ENCODE measurements around the gene KCNMA1.
A peak's percentile ranks its signal among the peaks of the same experiment; 100 is the strongest.

Gene KCNMA1

DNA sequence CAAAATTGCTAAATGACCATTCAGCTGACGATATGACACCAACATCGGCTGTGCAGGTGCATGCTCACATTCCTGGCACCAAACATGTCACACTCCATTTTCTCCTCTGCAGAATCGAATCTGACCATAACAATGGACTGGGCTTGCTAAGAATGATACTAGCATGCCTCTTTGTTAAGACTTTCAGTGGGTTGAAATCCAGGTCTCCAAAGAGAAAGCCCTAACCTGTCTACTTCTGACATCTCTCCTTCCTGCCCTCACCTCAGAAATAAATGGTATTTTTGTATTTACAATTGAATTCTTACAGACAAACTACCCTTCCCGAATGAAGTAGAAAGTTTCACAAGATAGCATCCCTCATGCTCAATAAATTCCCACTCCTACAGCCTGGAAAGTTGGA is 373.9 kb downstream of the KCNMA1 start:
- no peaks in the 10 kb centered on the region for H4K20me1 ChIP-seq
- H3K9me3 ChIP-seq = no peaks in the 10 kb centered on the region
- H3K4me1 ChIP-seq = peaks cover 28% of the 10 kb centered on the region

GRCh38 chr10:77261146-77261545 is 376.5 kb downstream of the KCNMA1 start:
- Histone ChIP-seq H3K36me3 (no peaks in the 10 kb centered on the region), H3K27ac (no peak overlapping the region), H3K9ac (no peak overlapping the region), H3K4me1 (peaks cover 21% of the 10 kb centered on the region), H3K27me3 (no peaks in the 10 kb centered on the region), H3K9me3 (no peaks in the 10 kb centered on the region), H3K4me2 (no peak overlapping the region), H3K4me3 (no peak overlapping the region), H4K20me1 (no peaks in the 10 kb centered on the region)
- no peak for TF ChIP-seq Cebpa-rat (IDR thresholded peaks at IDR 0.05)

More for the DNA sequence above, 373.9 kb downstream of the KCNMA1 start:
- Histone ChIP-seq H3K36me3 (no peaks in the 10 kb centered on the region), H3K4me2 (peak overlapping the region; percentile 72), H3K27me3 (no peaks in the 10 kb centered on the region), H3K9ac (no peak overlapping the region), H3K27ac (no peak overlapping the region), H3K4me3 (no peak overlapping the region)
- no peak for TF ChIP-seq Cebpa-rat (IDR thresholded peaks at IDR 0.05)

- TF ChIP-seq Cebpa-rat (IDR thresholded peaks at IDR 0.05) = no peak
- Histone ChIP-seq H3K36me3 (no peaks in the 10 kb centered on the region), H3K27me3 (no peaks in the 10 kb centered on the region), H4K20me1 (no peaks in the 10 kb centered on the region), H3K9ac (no peak overlapping the region), H3K27ac (no peak overlapping the region), H3K4me3 (no peak overlapping the region), H3K4me1 (peaks cover 12% of the 10 kb centered on the region), H3K9me3 (no peaks in the 10 kb centered on the region), H3K4me2 (no peak overlapping the region)
Measured at GRCh38 chr10:77259171-77259874, 378.3 kb downstream of the KCNMA1 start.

DNA sequence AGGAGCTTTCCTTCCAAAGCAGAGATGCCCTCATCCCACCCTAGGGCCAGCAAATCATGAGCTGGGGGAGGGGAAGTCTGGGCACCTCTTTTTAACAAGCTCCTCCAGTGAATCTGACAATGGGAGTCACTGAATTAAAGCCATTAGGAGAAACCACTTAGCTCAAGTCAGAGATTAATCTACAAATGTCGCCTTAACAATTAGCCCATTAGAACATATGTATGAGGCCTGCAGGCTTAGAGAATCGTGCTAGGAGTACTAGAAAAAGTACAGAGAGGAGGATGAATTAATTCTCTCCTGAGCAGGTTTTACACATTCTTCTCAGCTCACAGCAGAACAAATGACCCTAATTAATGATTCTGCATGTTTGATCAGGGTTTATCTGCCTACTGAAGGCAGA is 381.3 kb downstream of the KCNMA1 start:
- Histone ChIP-seq H3K27me3 (no peaks in the 10 kb centered on the region), H3K4me1 (no peaks in the 10 kb centered on the region), H4K20me1 (no peaks in the 10 kb centered on the region), H3K27ac (no peak overlapping the region), H3K4me2 (no peak overlapping the region), H3K9me3 (no peaks in the 10 kb centered on the region), H3K9ac (no peak overlapping the region), H3K4me3 (no peak overlapping the region), H3K36me3 (no peaks in the 10 kb centered on the region)
- TF ChIP-seq Cebpa-rat (IDR thresholded peaks at IDR 0.05) = no peak

DNA sequence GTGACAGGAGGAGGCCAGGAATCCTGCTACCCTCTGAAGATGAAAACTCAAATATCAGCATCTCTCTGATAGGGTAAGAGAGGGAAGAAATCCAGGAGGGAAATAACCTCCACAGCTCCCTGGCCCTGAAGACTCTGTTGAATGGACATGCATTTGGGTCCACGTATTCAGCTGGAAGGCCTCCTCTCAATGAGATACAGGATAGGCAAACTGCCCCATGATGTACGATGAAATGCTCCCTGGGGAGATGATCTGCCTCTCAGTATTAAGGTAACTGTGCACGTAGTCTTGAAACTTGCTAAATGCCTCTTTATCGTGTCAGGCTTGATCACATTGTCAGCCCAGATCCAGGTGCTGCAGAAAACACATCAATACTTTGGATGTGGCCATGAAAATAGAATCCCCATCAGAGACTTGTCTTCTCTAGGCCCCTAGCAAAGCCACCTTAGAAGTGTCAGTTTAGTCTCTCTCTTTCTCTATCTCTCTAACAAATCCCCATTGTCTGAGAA is 384.0 kb downstream of the KCNMA1 start:
- Histone ChIP-seq H3K9ac (no peak overlapping the region), H4K20me1 (no peaks in the 10 kb centered on the region), H3K4me1 (no peaks in the 10 kb centered on the region), H3K9me3 (no peaks in the 10 kb centered on the region), H3K36me3 (no peaks in the 10 kb centered on the region), H3K27ac (no peak overlapping the region), H3K27me3 (no peaks in the 10 kb centered on the region), H3K4me2 (no peak overlapping the region), H3K4me3 (no peak overlapping the region)
- TF ChIP-seq Cebpa-rat (IDR thresholded peaks at IDR 0.05) = no peak

DNA sequence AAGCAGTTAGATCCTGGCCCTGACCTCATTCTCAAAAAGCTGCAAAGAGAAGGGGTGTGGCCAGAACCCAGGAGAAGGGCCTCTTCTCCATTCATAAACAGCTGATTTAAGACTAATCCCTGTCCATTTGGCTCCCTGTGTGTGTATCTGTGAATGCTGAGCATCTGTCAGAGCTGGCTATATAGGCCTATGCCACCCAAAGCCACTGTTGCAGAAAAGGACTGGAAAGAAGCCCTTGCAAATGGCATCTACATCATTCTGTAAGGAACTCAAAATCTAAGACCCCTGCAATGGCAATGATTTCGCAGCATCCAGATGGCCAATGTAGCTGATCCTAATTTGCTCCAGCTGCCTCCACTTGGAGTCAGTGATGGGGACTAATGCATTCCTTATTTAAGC is 384.5 kb downstream of the KCNMA1 start:
- H3K27ac ChIP-seq = no peak overlapping the region
- no peak overlapping the region for H3K4me2 ChIP-seq
- H3K27me3 ChIP-seq = no peaks in the 10 kb centered on the region
- no peaks in the 10 kb centered on the region for H4K20me1 ChIP-seq
- H3K4me3 ChIP-seq = no peak overlapping the region
- H3K9me3 ChIP-seq = no peaks in the 10 kb centered on the region
- no peak overlapping the region for H3K9ac ChIP-seq
- no peaks in the 10 kb centered on the region for H3K36me3 ChIP-seq
- H3K4me1 ChIP-seq = no peaks in the 10 kb centered on the region
- no peak for TF ChIP-seq Cebpa-rat (IDR thresholded peaks at IDR 0.05)

GRCh38 chr10:77252380-77253146 is 385.0 kb downstream of the KCNMA1 start:
- H3K27ac ChIP-seq = no peak overlapping the region
- H4K20me1 ChIP-seq = no peaks in the 10 kb centered on the region
- H3K9ac ChIP-seq = no peak overlapping the region
- H3K9me3 ChIP-seq = no peaks in the 10 kb centered on the region
- H3K4me1 ChIP-seq = no peaks in the 10 kb centered on the region
- no peaks in the 10 kb centered on the region for H3K27me3 ChIP-seq
- no peaks in the 10 kb centered on the region for H3K36me3 ChIP-seq
- no peak overlapping the region for H3K4me2 ChIP-seq
- no peak overlapping the region for H3K4me3 ChIP-seq
- TF ChIP-seq Cebpa-rat (IDR thresholded peaks at IDR 0.05) = no peak

DNA sequence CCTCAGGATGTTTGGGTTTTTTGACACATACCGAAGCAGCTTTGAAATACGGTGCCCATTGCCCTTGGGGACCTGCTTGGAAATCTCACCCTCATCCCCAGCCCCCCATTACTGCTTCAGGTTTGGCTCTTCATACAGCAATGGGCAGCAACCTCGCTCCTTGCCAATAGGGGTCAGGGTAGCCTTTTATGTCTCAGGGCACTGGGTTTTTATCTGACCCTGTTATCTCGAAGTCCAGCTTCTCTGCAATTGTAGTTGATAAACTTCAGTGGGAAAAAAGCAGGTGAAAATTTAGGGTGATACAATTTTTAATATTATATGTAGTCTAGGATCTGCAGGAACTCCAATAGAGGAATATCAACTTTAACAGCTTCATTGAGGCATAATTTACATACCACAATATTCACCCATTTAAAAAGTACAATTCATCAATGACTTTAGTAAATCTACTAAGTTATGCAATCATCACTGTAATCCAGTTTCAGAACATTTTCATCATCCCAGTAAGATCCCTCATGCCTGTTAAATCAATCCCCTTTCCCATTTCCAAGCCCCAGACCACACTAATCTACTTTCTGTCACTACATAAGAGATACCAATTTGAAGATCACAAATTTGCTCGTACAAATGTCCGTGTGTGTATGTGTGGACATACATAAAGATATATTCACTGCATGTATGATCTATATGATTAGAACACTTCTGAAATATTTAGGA is 386.2 kb downstream of the KCNMA1 start:
- H3K9me3 ChIP-seq = no peaks in the 10 kb centered on the region
- H3K27me3 ChIP-seq = no peaks in the 10 kb centered on the region
- H4K20me1 ChIP-seq = no peaks in the 10 kb centered on the region
- no peak overlapping the region for H3K4me3 ChIP-seq
- no peak for TF ChIP-seq Cebpa-rat (IDR thresholded peaks at IDR 0.05)
- no peak overlapping the region for H3K4me2 ChIP-seq
- no peak overlapping the region for H3K27ac ChIP-seq
- no peaks in the 10 kb centered on the region for H3K4me1 ChIP-seq
- no peak overlapping the region for H3K9ac ChIP-seq
- H3K36me3 ChIP-seq = no peaks in the 10 kb centered on the region

GRCh38 chr10:77249901-77250459 is 387.6 kb downstream of the KCNMA1 start:
- no peaks in the 10 kb centered on the region for H3K4me1 ChIP-seq
- H3K9me3 ChIP-seq = no peaks in the 10 kb centered on the region
- H4K20me1 ChIP-seq = no peaks in the 10 kb centered on the region
- no peak overlapping the region for H3K27ac ChIP-seq
- H3K36me3 ChIP-seq = no peaks in the 10 kb centered on the region
- no peak overlapping the region for H3K4me3 ChIP-seq
- H3K4me2 ChIP-seq = no peak overlapping the region
- TF ChIP-seq Cebpa-rat (IDR thresholded peaks at IDR 0.05) = no peak
- no peak overlapping the region for H3K9ac ChIP-seq
- no peaks in the 10 kb centered on the region for H3K27me3 ChIP-seq
